Uterus (tissue), 2 donors: ENCODE measurements around the gene INPP5F.

Experiments used
- POLR2A ChIP-seq, 2 donors: fragments of 450-650 bp; IDR thresholded peaks; one replicate each; pipeline ENCODE4 v1.6.1; 2016; ENCODE audit warnings: antibody characterized with exemption in 2 of 2, mild to moderate bottlenecking in 1 of 2, moderate library complexity in 1 of 2
- TF ChIP-seq, protein P1 (sequence below), 4 experiments: fragments of 200-600 bp in 2 of 4; fragments of 450-650 bp in 2 of 4; sonication (generic) in 2 of 4; IDR thresholded peaks; one replicate each; pipeline ENCODE4 v1.5.1; 2016 to 2019; ENCODE audit warnings: antibody characterized with exemption in 4 of 4, mild to moderate bottlenecking in 2 of 4, moderate library complexity in 1 of 4

- TF ChIP-seq, protein P1, sequence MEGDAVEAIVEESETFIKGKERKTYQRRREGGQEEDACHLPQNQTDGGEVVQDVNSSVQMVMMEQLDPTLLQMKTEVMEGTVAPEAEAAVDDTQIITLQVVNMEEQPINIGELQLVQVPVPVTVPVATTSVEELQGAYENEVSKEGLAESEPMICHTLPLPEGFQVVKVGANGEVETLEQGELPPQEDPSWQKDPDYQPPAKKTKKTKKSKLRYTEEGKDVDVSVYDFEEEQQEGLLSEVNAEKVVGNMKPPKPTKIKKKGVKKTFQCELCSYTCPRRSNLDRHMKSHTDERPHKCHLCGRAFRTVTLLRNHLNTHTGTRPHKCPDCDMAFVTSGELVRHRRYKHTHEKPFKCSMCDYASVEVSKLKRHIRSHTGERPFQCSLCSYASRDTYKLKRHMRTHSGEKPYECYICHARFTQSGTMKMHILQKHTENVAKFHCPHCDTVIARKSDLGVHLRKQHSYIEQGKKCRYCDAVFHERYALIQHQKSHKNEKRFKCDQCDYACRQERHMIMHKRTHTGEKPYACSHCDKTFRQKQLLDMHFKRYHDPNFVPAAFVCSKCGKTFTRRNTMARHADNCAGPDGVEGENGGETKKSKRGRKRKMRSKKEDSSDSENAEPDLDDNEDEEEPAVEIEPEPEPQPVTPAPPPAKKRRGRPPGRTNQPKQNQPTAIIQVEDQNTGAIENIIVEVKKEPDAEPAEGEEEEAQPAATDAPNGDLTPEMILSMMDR (IDR thresholded peaks at IDR 0.05), result no peak
- no peak for TF ChIP-seq POLR2A (IDR thresholded peaks at IDR 0.05)
Observed at GRCh38 chr10:119723624-119724023, 2.2 kb upstream of the INPP5F start.
